ENCODE data around the gene SGPP2.

Gene SGPP2

GRCh38 chr2:222598611-222599010 lies 174.3 kb downstream of the SGPP2 start:
- H3K4me3 ChIP-seq (ENCODE audit: low read length) = no peak overlapping the region
- H3K27ac ChIP-seq (ENCODE audit: low read length) = no peak overlapping the region
- peaks cover 36% of the 10 kb centered on the region for H3K36me3 ChIP-seq (ENCODE audit: control insufficient read depth, low read depth, low read length)
- H3K27me3 ChIP-seq (ENCODE audit: control insufficient read depth, insufficient read depth, low read length) = no peaks in the 10 kb centered on the region
- H3K9me3 ChIP-seq (ENCODE audit: control insufficient read depth, low read depth, low read length) = no peaks in the 10 kb centered on the region
- no peaks in the 10 kb centered on the region for H3K4me1 ChIP-seq (ENCODE audit: control insufficient read depth, low read depth, low read length)
- H3K9ac ChIP-seq (ENCODE audit: low read length) = no peak overlapping the region

GRCh38 chr2:222603501-222603900 lies 179.2 kb downstream of the SGPP2 start:
- no peaks in the 10 kb centered on the region for H3K9me3 ChIP-seq (ENCODE audit: control insufficient read depth, low read depth, low read length)
- no peak overlapping the region for H3K27ac ChIP-seq (ENCODE audit: low read length)
- no peak overlapping the region for H3K9ac ChIP-seq (ENCODE audit: low read length)
- H3K36me3 ChIP-seq (ENCODE audit: control insufficient read depth, low read depth, low read length) = peaks cover 10% of the 10 kb centered on the region
- H3K4me1 ChIP-seq (ENCODE audit: control insufficient read depth, low read depth, low read length) = no peaks in the 10 kb centered on the region
- H3K4me3 ChIP-seq (ENCODE audit: low read length) = no peak overlapping the region
- no peaks in the 10 kb centered on the region for H3K27me3 ChIP-seq (ENCODE audit: control insufficient read depth, insufficient read depth, low read length)

DNA sequence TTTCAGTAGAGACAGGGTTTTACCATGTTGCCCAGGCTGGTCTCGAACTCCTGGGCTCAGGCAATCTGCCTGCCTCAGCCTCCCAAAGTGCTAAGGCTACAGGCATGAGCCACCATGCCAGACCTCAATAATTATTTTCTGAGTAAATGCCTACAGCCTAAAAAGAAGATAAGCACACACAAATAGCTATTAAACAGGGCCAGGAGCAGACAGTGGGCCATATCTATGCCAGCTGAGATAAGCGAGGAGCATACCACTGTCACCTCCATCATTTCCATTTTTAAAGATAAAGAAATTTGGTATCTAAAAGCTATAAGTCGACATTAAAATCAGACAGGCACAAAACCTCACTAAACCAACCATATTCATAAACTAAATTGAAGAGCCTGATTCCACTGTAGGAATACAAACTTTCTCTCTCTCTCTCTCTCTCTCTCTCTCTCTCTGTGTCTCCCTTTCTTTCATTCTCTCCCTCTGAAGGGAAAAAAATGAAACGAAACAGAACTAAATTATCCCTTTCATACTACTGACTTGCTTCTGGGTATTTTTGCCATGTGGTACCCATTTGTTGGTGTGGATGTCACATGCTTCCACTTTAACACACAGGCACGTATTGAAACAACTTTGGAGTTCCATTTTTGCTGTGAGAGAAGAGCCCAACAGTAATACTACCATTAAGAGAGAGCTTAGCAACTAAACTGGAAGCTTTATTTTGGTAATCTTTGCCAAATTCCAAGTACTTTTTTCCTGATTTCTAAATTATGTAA lies 180.6 kb downstream of the SGPP2 start:
- Histone ChIP-seq H3K27me3 (ENCODE audit: control insufficient read depth, insufficient read depth, low read length) (no peaks in the 10 kb centered on the region), H3K4me1 (ENCODE audit: control insufficient read depth, low read depth, low read length) (no peaks in the 10 kb centered on the region), H3K36me3 (ENCODE audit: control insufficient read depth, low read depth, low read length) (peaks cover 5% of the 10 kb centered on the region), H3K9ac (ENCODE audit: low read length) (no peak overlapping the region), H3K4me3 (ENCODE audit: low read length) (no peak overlapping the region), H3K9me3 (ENCODE audit: control insufficient read depth, low read depth, low read length) (no peaks in the 10 kb centered on the region), H3K27ac (ENCODE audit: low read length) (no peak overlapping the region)

- Histone ChIP-seq H3K36me3 (ENCODE audit: control insufficient read depth, low read depth, low read length) (peaks cover 5% of the 10 kb centered on the region), H3K27ac (ENCODE audit: low read length) (no peak overlapping the region), H3K4me3 (ENCODE audit: low read length) (no peak overlapping the region), H3K4me1 (ENCODE audit: control insufficient read depth, low read depth, low read length) (no peaks in the 10 kb centered on the region), H3K9me3 (ENCODE audit: control insufficient read depth, low read depth, low read length) (no peaks in the 10 kb centered on the region), H3K9ac (ENCODE audit: low read length) (no peak overlapping the region), H3K27me3 (ENCODE audit: control insufficient read depth, insufficient read depth, low read length) (no peaks in the 10 kb centered on the region)
Observed at GRCh38 chr2:222606306-222606705, 182.0 kb downstream of the SGPP2 start.

DNA sequence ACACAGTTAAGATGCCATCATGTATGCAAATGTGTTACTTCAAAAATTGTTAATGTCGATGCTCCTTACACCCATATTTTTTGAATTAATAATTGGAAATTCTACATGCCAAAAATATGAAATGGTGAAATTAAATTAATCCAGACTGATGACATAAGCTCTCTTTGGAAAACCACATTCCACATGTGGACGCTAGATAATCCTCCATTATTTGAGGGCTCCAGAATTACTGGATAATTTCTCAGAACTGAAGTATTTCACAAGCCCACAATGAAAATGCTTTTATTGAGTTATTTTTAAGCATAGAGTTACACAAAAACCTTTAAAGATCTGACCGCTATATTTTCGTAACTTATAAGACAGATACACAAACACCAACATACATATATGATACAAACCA lies 183.7 kb downstream of the SGPP2 start:
- Histone ChIP-seq H3K4me1 (ENCODE audit: control insufficient read depth, low read depth, low read length) (no peaks in the 10 kb centered on the region), H3K9ac (ENCODE audit: low read length) (no peak overlapping the region), H3K27me3 (ENCODE audit: control insufficient read depth, insufficient read depth, low read length) (no peaks in the 10 kb centered on the region), H3K4me3 (ENCODE audit: low read length) (no peak overlapping the region), H3K9me3 (ENCODE audit: control insufficient read depth, low read depth, low read length) (no peaks in the 10 kb centered on the region), H3K27ac (ENCODE audit: low read length) (no peak overlapping the region), H3K36me3 (ENCODE audit: control insufficient read depth, low read depth, low read length) (peaks cover 18% of the 10 kb centered on the region)

- H3K4me3 ChIP-seq (ENCODE audit: low read length) = no peak overlapping the region
- H3K27ac ChIP-seq (ENCODE audit: low read length) = no peak overlapping the region
- no peaks in the 10 kb centered on the region for H3K27me3 ChIP-seq (ENCODE audit: control insufficient read depth, insufficient read depth, low read length)
- no peaks in the 10 kb centered on the region for H3K9me3 ChIP-seq (ENCODE audit: control insufficient read depth, low read depth, low read length)
- H3K9ac ChIP-seq (ENCODE audit: low read length) = no peak overlapping the region
- H3K4me1 ChIP-seq (ENCODE audit: control insufficient read depth, low read depth, low read length) = no peaks in the 10 kb centered on the region
- peaks cover 22% of the 10 kb centered on the region for H3K36me3 ChIP-seq (ENCODE audit: control insufficient read depth, low read depth, low read length)
Observed at GRCh38 chr2:222609381-222609780, 185.0 kb downstream of the SGPP2 start.
